ENCODE data around the gene MRPL17. TPM values are rescaled to one million over a fixed set of nuclear protein-coding genes. Genes with fewer than 3 reads are reported as not detected.

MRPL17 gene
- total RNA-seq, 2 donors from 2014 or later = 34.6 to 75.1 TPM

- Histone ChIP-seq H3K4me1 (no peaks in the 10 kb centered on the region), H3K27ac (no peak overlapping the region), H3K4me3 (no peak overlapping the region), H3K9ac (ENCODE audit: low read depth in 2 of 2, low read length in 2 of 2) (no peak overlapping the region), H3K36me3 (no peaks in the 10 kb centered on the region), H3K27me3 (no peaks in the 10 kb centered on the region), H3K9me3 (no peaks in the 10 kb centered on the region)
- no peak for DNase-seq
- TF ChIP-seq CTCF (IDR thresholded peaks at IDR 0.05) = no peak
- intact Hi-C loops (cut with DNase I) = no loop called here
Measured at GRCh38 chr11:6670202-6670830, 12.8 kb downstream of the MRPL17 start.

DNA sequence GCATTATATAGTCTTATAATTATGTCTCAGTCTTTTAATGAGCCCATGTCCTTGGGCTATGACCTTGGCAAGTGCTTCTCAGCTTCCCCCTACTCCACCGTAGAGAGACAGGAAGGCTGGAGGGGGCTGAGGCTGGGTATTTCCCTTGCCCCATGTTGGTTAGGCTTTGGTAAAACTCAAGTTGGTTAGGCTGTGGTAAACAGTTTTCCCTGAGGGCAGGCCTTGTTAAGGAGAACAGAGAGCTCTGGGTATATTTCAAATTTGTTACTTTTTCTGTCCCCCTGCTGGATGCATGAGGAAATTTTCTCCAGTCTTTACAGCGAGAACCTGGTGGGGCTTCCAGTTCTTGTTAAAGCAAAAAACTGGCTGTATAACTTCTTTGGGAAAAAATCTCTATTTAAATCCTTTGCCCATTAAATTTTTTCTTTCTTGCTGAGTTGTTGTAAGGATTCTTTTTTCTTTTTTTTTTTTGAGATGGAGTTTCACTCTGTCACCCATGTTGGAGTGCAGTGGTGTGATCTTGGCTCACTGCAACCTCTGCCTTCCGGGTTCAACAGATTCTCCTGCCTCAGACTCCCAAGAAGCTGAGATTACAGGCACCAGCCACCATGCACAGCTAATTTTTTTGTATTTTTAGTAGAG lies 15.3 kb downstream of the MRPL17 start:
- Histone ChIP-seq H3K27me3 (no peaks in the 10 kb centered on the region), H3K9ac (ENCODE audit: low read depth in 2 of 2, low read length in 2 of 2) (no peak overlapping the region), H3K27ac (no peak overlapping the region), H3K4me1 (no peaks in the 10 kb centered on the region), H3K36me3 (no peaks in the 10 kb centered on the region), H3K9me3 (no peaks in the 10 kb centered on the region), H3K4me3 (no peak overlapping the region)
- no peak for DNase-seq
- TF ChIP-seq CTCF (IDR thresholded peaks at IDR 0.05) = peak; percentile 48
- intact Hi-C loops (cut with DNase I) = loop anchor here (5.0 kb wide), 1 partner anchor 66 kb away; the partner anchor contains the start of genes ILK and RRP8

GRCh38 chr11:6666302-6667183 lies 16.6 kb downstream of the MRPL17 start:
- H3K4me1 ChIP-seq = no peaks in the 10 kb centered on the region

DNA sequence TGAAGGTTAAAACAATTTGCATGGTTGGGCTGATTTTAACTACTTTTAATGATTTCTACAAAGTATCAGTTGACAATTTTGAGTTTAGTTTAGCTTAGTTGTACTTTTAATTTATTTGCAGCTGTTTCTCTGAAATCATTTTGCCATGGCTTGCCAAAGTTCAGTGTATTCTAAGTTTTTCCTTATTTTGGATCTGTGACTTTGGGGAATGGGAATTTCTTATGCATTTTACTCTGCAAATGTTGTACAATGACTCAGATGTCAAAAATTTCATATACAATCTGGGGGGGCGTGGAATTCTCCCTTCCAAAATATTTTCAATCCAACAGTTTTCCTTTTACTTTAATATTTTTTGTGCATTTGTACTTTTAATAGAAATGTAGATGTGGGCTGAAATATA lies 18.6 kb downstream of the MRPL17 start:
- Histone ChIP-seq H3K36me3 (no peaks in the 10 kb centered on the region), H3K4me1 (no peaks in the 10 kb centered on the region), H3K9me3 (no peaks in the 10 kb centered on the region), H3K27ac (no peak overlapping the region), H3K9ac (ENCODE audit: low read depth in 2 of 2, low read length in 2 of 2) (no peak overlapping the region), H3K27me3 (no peaks in the 10 kb centered on the region), H3K4me3 (no peak overlapping the region)
- DNase-seq = no peak
- TF ChIP-seq CTCF (IDR thresholded peaks at IDR 0.05) = no peak
- intact Hi-C loops (cut with DNase I) = no loop called here

More at GRCh38 chr11:6666302-6667183, 16.6 kb downstream of the MRPL17 start:
- Histone ChIP-seq H3K9me3 (no peaks in the 10 kb centered on the region), H3K9ac (ENCODE audit: low read depth in 2 of 2, low read length in 2 of 2) (no peak overlapping the region), H3K27ac (no peak overlapping the region), H3K27me3 (no peaks in the 10 kb centered on the region), H3K36me3 (no peaks in the 10 kb centered on the region), H3K4me3 (no peak overlapping the region)
- DNase-seq = no peak
- intact Hi-C loops (cut with DNase I) = loop anchor here (5.0 kb wide), 1 partner anchor 64 kb away; the partner anchor contains the start of genes ILK and RRP8
- no peak for TF ChIP-seq CTCF (IDR thresholded peaks at IDR 0.05)

DNA sequence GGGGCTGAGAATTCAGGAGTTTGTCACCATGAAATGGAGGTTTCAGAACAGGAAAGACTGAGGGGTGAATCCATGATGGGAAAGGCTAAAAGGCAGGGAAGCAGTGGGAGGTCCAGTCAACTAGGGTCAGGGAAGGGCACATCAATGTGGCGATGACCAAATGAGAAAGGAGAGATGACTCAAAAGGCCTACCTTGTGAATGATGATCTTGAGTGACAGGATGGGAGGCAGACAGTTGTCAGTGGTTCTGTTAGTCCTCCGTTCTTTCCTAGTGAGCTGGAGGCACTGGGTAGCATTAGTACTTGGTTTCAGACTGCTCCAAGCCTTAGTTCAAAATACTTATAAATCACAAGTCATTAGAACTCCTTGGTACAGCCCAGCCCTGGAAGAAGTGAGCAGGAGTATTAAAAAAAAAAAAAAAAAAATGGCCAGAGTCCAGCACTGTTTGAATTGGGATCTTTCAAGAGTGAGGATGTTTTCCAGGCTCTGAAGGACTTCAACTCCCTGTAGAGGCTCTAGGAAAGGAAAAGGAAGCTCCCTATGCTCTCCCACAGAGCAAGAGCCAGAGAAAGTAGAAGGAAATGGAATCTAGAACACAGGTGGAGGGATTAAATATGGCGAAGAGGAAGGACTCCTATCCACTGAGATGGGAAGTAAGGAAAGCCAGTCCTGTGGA lies 19.2 kb downstream of the MRPL17 start:
- Histone ChIP-seq H3K4me3 (no peak overlapping the region), H3K9me3 (no peaks in the 10 kb centered on the region), H3K4me1 (no peaks in the 10 kb centered on the region), H3K27ac (no peak overlapping the region), H3K27me3 (no peaks in the 10 kb centered on the region), H3K9ac (ENCODE audit: low read depth in 2 of 2, low read length in 2 of 2) (no peak overlapping the region), H3K36me3 (no peaks in the 10 kb centered on the region)
- no peak for DNase-seq
- intact Hi-C loops (cut with DNase I) = no loop called here
- no peak for TF ChIP-seq CTCF (IDR thresholded peaks at IDR 0.05)

All from colonic mucosa (tissue), 4 donors.